Activated CD8-positive, alpha-beta memory T cell treated with anti-CD3 and anti-CD28 coated beads, Interleukin-2, amount 50 U/mL, for 24 hours (primary cell): ENCODE data around the gene DAD1.
"Not testable (repeated sequence)": the region's sequence is repeated elsewhere in the genome, so short reads cannot be mapped to it uniquely, and the experiment has no call there.

ENCODE experiments used
- DNase-seq: peaks from one replicate; pipeline ENCODE4 v3.0.0-alpha.2; 2020; ENCODE audit errors: extremely low read depth

Gene DAD1

GRCh38 chr14:22589096-22589839, at the start of gene DAD1:
Gene DAD1, minus strand, starts transcription at chr14:22589224. Its CDS starts 67 bp downstream, at chr14:22589157.
- peak; percentile 99 for DNase-seq

- not testable (repeated sequence) for DNase-seq
These were observed 47.0 kb upstream of the DAD1 start for GRCh38 chr14:22635980-22636379.

- DNase-seq = no peak
These were observed 45.3 kb upstream of the DAD1 start for GRCh38 chr14:22634233-22634900.

- no peak for DNase-seq
These were observed 41.5 kb upstream of the DAD1 start for GRCh38 chr14:22630486-22630885.

- no peak for DNase-seq
These were observed 41.0 kb upstream of the DAD1 start for GRCh38 chr14:22630066-22630465.

- DNase-seq = no peak
These were observed 40.3 kb upstream of the DAD1 start for GRCh38 chr14:22629361-22629760.

GRCh38 chr14:22627506-22628263, 38.7 kb upstream of the DAD1 start:
- no peak for DNase-seq

- DNase-seq = no peak
These were observed 37.6 kb upstream of the DAD1 start for GRCh38 chr14:22626590-22626989.

GRCh38 chr14:22623047-22623446, 34.0 kb upstream of the DAD1 start:
- DNase-seq = no peak

GRCh38 chr14:22622255-22622654, 33.2 kb upstream of the DAD1 start:
- DNase-seq = no peak

- DNase-seq = not testable (repeated sequence)
These were observed 26.7 kb upstream of the DAD1 start for GRCh38 chr14:22615765-22616164.

GRCh38 chr14:22614240-22614799, 25.3 kb upstream of the DAD1 start:
- no peak for DNase-seq

- DNase-seq = no peak
These were observed 24.8 kb upstream of the DAD1 start for GRCh38 chr14:22613736-22614239.

GRCh38 chr14:22613106-22613695, 24.2 kb upstream of the DAD1 start:
- DNase-seq = no peak

- DNase-seq = no peak
These were observed 21.9 kb upstream of the DAD1 start for GRCh38 chr14:22610931-22611330.

GRCh38 chr14:22607291-22607690, 18.3 kb upstream of the DAD1 start:
- DNase-seq = no peak

GRCh38 chr14:22606380-22606779, 17.4 kb upstream of the DAD1 start:
- no peak for DNase-seq

GRCh38 chr14:22602862-22603261, 13.8 kb upstream of the DAD1 start:
- DNase-seq = no peak

- DNase-seq = no peak
These were observed 13.0 kb upstream of the DAD1 start for GRCh38 chr14:22601996-22602395.

GRCh38 chr14:22601456-22601855, 12.4 kb upstream of the DAD1 start:
- no peak for DNase-seq

- DNase-seq = no peak
These were observed 11.0 kb upstream of the DAD1 start for GRCh38 chr14:22600027-22600426.

- DNase-seq = no peak
These were observed 10.3 kb upstream of the DAD1 start for GRCh38 chr14:22599349-22599748.
